Natural killer cell treated with Interleukin-12 subunit alpha and Interleukin-12 subunit beta and Interleukin-15 and Interleukin-18, amount 100 ng/mL, for 72 hours (primary cell): ENCODE measurements around the gene PKDCC. TPM values are rescaled to one million over a fixed set of nuclear protein-coding genes. Genes with fewer than 3 reads are reported as not detected.
A peak's percentile ranks its signal among the peaks of the same experiment; 100 is the strongest.

Source experiments
- ATAC-seq, 2 donors: fragments of 150-1000 bp; cut with Tn5 transposase in 1 of 2; sonication (Bioruptor Pico), chemical (Tn5 transposase) in 1 of 2; 2 replicates each; pipeline ENCODE4 v1.10.0; 2021
- DNase-seq: peaks from one replicate; pipeline ENCODE4 v3.0.0; 2022; ENCODE audit warnings: low spot score
- H3K27ac Mint-ChIP-seq, 2 donors: 1 replicate in 1 of 2; 2 replicates in 1 of 2; pipeline ENCODE4 v1.8.0; 2022; ENCODE audit warnings: mixed read lengths in 2 of 2, mild to moderate bottlenecking in 1 of 2, moderate library complexity in 1 of 2
- H3K27me3 Mint-ChIP-seq, 2 donors: 1 replicate in 1 of 2; 2 replicates in 1 of 2; pipeline ENCODE4 v1.8.0; 2022; ENCODE audit warnings: mixed read lengths in 2 of 2
- H3K36me3 Mint-ChIP-seq: one replicate; pipeline ENCODE4 v1.8.0; 2022; ENCODE audit warnings: mixed read lengths
- H3K4me1 Mint-ChIP-seq, 2 donors: 1 replicate in 1 of 2; 2 replicates in 1 of 2; pipeline ENCODE4 v1.8.0; 2022; ENCODE audit warnings: low read depth in 2 of 2, mixed read lengths in 2 of 2, mild to moderate bottlenecking in 1 of 2
- H3K4me3 Mint-ChIP-seq: one replicate; pipeline ENCODE4 v1.8.0; 2022; ENCODE audit warnings: mixed read lengths
- H3K9me3 Mint-ChIP-seq: 2 replicates; pipeline ENCODE4 v1.8.0; 2022; ENCODE audit warnings: mixed read lengths
- total RNA-seq, 2 donors: library from RNA; stranded (reverse); gene quantifications; one replicate each; pipeline ENCODE4 v1.2.3, GENCODE V29; 2022

Gene PKDCC
- total RNA-seq, 2 donors from 2014 or later: not detected

DNA sequence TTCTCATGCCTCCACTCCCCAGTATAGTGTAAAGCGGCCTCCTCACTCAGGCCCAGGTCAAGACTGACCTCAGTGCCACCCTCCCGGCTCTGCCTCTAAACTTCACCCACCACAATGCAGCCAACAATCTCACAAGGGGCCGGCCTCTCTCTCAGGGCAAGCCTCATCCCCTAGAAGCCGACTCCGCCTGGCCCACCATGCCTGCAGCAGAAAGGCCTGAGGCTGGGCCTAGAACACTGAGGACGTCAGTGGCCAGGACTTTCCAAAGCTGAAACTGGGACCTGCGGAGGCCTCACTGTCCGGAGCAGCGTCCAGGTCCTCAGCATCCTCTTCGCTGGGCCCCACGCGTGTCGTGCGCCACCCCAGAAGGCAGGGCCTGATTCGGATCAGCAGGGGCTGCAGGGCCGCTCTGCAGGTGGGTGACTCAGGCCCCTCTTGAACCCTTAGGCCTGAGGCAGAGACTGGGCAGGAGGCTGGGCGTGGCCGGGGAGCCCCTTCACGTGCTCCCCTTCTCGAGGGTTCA, 52.9 kb downstream of the PKDCC start:
- DNase-seq (peak; percentile 59), ATAC-seq (no peak)
- Mint-ChIP-seq H3K9me3 (peaks cover 7% of the 10 kb centered on the region), H3K4me3 (peak overlapping the region; percentile 52), H3K36me3 (peaks cover 10% of the 10 kb centered on the region), H3K27ac (peak overlapping the region; percentile 36 to 57), H3K4me1 (peaks cover 39 to 49% of the 10 kb centered on the region in 2 donors), H3K27me3 (no peaks in the 10 kb centered on the region)

DNA sequence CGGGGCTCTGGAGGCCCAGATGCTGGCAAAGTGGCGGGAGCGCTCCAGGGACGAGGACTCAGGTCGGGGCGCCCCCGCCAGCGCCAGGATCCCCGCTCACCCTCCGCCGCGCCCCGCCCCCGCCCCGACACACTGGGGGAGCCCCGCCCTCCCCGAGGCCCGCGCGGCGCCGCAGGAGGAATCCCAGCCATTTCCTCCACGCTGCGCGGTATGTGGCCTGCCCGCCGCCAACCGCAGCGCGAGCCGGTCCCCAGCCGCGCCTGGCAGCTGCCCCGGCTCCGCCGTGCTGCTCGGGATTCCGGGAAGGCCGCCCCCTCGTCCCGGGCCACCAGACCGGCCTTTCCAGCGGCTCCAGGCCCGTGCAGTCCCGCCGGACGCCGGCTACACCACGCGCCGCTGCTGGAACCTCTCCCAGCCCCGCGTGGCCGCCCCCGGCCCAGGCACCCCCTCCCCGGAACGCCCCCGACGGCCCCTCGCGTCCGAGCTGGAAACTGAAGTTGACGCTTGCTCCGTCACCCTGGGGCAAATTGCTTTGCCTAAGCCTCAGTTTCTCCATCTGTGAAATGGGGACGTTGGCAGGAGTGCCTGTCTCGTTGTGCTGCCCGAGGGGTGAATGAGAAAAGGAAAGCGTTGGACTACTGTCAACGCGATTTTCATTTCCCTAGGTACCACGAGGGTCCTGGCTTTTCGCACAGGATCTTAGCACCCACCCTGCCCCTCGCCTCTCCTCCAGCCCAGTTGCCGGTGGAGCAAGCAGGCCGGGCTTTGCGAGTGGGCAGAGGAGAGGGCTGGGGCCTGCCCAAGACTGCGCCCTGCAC, 53.6 kb downstream of the PKDCC start:
- peaks cover 39 to 49% of the 10 kb centered on the region in 2 donors for H3K4me1 Mint-ChIP-seq

DNA sequence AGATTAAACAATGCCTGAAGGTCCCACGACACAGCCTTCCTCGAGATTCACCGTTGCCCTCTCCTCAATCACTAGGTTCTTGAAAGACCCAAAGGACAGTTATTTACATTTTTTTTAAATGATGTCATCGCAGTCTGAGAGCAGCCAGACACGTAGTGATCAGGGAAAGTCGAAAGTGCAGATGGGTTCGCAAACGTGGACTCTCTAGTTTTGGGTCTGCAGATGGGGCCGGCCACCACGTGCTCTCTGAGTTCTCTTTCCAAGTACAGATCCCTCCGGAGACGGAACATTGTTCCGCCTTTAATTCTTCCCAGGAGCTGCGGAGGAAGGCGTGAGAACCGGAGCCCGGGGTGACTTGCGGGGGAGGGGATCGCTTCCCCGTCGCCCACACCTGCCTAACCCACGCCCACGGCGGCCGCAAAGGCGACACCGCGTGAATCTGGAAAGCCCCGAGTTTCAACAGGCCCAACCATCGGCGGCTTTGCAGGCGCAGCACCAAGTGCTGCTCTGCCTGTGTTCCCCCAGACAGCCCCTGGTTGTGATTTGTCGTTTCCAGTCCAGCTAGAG, 54.3 kb downstream of the PKDCC start:
- Mint-ChIP-seq H3K27me3 (no peaks in the 10 kb centered on the region), H3K36me3 (peaks cover 10% of the 10 kb centered on the region), H3K9me3 (peaks cover 7% of the 10 kb centered on the region), H3K4me3 (peak overlapping the region; percentile 85), H3K27ac (peak overlapping the region in 1 of 2 donors; percentile 95), H3K4me1 (peaks cover 39 to 49% of the 10 kb centered on the region in 2 donors)
- ATAC-seq (peak; percentile 85 to 88), DNase-seq (peak; percentile 96)

More for the DNA sequence above, 53.6 kb downstream of the PKDCC start:
- peaks cover 7% of the 10 kb centered on the region for H3K9me3 Mint-ChIP-seq
- peaks cover 10% of the 10 kb centered on the region for H3K36me3 Mint-ChIP-seq
- peak; percentile 78 for DNase-seq
- ATAC-seq: peak; percentile 44 to 63
- H3K27me3 Mint-ChIP-seq: no peaks in the 10 kb centered on the region
- peak overlapping the region in 1 of 2 donors; percentile 95 for H3K27ac Mint-ChIP-seq
- peak overlapping the region; percentile 85 for H3K4me3 Mint-ChIP-seq

DNA sequence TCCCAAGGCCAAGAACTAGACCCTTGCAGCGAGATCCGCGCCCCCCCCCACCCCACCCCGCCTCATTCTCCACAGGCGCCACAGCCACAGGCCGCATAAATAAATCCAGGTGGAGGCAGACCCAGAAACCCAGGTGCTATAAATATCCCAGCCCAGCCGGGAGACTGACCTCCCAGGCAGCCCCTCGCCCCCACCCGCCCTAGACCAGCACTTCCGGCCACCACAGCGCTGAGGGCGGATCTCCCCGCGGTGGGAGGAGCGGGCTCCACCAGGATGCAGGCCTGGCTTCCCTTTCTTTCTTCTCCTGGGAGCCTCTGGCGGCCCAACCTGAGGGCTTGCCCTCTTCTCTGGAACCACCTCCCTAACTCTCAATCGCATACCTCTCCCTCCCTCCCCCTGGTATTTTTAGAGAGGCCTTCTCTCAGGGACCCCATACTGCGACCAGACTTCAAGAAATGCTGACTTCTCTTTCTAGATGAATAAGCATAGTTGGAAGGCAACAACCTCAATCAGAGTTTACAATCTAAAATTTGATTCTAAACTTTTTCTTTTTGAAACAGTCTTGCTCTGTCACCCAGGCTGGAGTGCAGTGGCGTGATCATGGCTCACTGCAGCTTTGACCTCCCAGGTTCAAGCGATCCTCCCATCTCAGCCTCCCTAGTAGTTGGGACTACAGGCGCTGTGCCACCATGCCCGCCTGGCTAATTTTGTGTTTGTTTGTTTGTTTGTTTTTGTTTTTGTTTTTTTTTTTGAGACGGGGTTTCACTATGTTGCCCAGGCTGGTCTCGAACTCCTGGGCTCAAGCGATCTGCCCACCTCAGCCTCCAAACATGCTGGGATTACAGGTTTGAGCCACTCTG, 55.0 kb downstream of the PKDCC start:
- peaks cover 7% of the 10 kb centered on the region for H3K9me3 Mint-ChIP-seq
- H3K36me3 Mint-ChIP-seq: peaks cover 10% of the 10 kb centered on the region
- peak; percentile 31 to 34 for ATAC-seq
- H3K4me1 Mint-ChIP-seq: peaks cover 39 to 45% of the 10 kb centered on the region in 2 donors
- peak; percentile 62 for DNase-seq
- peak overlapping the region; percentile 85 for H3K4me3 Mint-ChIP-seq
- H3K27ac Mint-ChIP-seq: peak overlapping the region in 1 of 2 donors; percentile 95
- no peaks in the 10 kb centered on the region for H3K27me3 Mint-ChIP-seq

DNA sequence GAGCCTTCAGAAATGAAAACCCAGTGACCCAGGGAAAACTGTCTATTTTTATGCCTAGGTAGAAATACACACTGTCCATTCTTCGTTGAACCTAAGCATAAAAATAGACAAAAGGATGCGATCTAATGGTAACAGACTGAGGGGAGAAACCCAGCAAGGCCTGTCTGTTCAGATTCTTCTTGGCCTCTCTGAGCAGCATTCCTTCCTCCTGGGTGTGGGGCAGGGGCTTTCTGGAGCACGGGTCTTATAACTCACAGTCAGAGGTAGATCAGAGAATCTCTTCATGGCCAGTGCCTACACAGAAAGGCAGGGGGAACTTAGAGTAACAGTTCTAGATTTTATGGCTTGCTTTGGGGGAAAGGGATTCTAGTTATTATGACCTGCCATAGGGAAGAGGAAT, 56.0 kb downstream of the PKDCC start:
- H3K4me1 Mint-ChIP-seq: peaks cover 33 to 38% of the 10 kb centered on the region in 2 donors
- no peaks in the 10 kb centered on the region for H3K27me3 Mint-ChIP-seq
- no peak for ATAC-seq
- H3K4me3 Mint-ChIP-seq: no peak overlapping the region
- H3K36me3 Mint-ChIP-seq: peaks cover 10% of the 10 kb centered on the region
- H3K27ac Mint-ChIP-seq: no peak overlapping the region
- DNase-seq: no peak
- H3K9me3 Mint-ChIP-seq: peaks cover 7% of the 10 kb centered on the region

DNA sequence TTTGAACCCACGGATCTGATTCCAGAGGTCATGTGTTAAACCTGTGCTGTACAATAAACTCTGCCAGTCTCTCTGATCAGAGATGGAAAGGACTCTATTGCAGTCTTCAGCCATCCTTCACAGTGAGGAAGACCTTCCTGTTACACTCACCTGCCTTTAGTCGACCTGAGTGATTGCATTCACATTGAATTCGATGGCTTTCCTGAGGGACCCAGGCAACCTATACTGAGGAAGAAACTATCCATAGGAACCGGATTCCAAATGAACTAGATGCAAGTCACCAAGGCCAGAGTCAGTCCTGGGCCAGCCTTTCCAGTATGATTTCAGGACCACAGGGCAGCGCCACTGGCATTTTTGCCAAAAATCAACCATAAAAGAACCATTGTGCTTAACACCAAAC, 56.8 kb downstream of the PKDCC start:
- Mint-ChIP-seq H3K36me3 (peaks cover 10% of the 10 kb centered on the region), H3K4me3 (no peak overlapping the region), H3K9me3 (peaks cover 6% of the 10 kb centered on the region), H3K4me1 (peaks cover 26 to 31% of the 10 kb centered on the region in 2 donors), H3K27me3 (no peaks in the 10 kb centered on the region), H3K27ac (no peak overlapping the region)
- ATAC-seq (no peak), DNase-seq (peak; percentile 23)

DNA sequence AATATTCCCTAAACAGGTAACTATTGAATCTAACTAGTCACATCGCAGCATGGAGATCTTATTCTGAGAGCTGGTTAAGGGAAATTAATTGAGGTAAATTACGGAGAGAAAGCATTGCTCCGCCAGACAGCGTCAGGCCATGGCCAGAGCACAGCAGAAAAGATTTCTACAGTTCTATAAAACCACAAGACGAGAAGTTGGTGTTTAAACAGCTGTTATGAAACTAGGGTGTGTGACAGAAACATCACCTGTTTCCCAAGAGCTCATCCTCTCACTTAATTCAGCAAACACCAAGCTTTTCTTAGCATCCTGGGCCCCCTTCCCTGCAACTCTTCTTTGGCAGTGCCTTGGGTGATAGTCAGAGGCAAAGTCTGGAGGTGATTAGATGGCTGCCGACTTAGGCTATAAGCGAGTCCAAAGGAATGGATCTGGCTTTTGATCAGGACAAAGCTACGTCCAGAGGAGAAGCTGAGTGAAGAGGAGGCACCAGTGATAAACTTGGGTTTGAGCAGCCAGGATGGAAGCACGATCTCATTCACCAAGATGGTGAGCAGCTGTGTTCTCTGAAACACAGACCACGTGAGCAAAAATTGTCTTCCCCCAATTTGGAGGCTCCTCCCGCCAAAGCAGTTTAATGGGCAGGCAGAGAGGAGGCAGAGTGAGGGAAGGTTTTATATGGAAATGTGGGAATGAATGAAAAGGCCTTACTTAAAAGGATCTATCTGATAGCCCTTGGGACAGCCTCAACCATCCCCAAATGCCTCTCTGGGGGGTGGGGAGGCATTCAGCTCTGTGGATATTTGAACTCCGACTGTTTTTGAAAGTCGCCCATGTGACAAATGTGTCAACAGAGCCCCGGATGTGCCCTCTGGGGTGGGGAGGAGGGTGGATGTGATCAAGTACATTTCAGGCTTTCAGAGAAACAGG, 57.8 kb downstream of the PKDCC start:
- Mint-ChIP-seq H3K4me1 (peaks cover 16 to 22% of the 10 kb centered on the region in 2 donors), H3K27ac (no peak overlapping the region), H3K9me3 (no peaks in the 10 kb centered on the region), H3K27me3 (no peaks in the 10 kb centered on the region), H3K4me3 (no peak overlapping the region), H3K36me3 (peaks cover 1% of the 10 kb centered on the region)
- peak; percentile 83 for DNase-seq
- peak; percentile 58 to 65 for ATAC-seq

DNA sequence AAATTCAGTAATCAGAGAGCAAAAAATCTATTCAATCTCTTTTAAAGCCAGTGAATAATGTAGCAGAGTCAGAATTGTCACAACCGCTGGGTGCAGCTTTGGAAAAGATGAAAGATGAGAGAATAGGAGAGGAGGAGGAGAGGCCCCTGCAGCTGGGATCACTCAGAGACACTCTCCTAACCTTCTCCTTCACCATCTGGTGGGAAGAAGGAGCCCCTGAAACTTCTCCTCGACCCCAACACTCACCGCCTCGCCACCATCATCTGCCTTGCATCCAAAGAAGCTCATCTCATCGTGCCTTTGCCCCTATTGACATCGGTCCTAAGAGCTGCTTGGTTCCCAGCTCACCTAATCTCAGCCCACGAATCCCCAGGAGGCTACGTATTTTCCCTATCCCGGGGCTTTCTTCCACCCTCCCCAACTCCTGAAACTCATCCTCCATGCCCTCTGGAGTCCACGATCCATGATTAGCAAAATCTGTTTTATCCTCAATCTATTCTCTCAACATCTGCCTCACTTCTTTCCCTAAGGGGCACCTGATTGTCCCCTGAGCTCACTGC, 58.5 kb downstream of the PKDCC start:
- DNase-seq (no peak), ATAC-seq (no peak)
- H3K36me3 Mint-ChIP-seq: no peaks in the 10 kb centered on the region
- H3K9me3 Mint-ChIP-seq: no peaks in the 10 kb centered on the region
- peaks cover 14 to 21% of the 10 kb centered on the region in 2 donors for H3K4me1 Mint-ChIP-seq
- H3K27ac Mint-ChIP-seq: no peak overlapping the region
- H3K4me3 Mint-ChIP-seq: no peak overlapping the region
- no peaks in the 10 kb centered on the region for H3K27me3 Mint-ChIP-seq

DNA sequence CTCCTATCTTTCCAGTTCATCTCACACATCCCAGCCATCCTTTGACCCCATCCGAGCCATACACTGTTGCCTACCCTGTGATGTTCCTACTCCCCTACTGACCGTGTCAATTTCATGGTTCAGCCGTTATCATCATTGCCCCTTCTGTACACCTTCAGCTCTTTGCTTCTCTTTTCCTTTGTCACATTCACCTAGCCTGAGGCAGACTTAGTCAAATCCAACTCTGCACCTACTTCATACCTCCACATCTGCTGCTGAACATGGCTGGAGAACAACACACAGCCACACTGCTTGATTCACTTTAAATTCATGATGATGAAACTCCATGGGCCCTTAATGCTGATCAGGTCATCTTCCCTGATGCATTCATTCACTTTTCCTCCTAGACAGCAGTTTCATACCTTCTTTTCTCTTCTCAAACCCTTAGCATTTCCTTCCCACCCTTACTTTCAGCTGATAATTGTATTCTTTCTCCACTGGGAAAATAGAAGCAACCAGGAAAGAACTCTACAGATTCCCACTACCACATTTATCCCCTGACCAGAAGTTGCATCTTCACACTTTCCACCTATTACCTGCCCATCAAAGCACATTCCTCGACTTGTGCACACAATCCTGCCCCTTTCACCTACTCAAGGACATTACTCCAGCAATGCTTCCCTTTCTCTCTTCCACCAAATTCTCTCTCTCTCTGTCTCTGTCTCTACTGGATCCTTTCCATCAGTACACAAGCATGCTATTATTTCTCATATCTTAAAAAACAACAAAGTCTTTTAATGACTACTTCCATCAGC, 59.6 kb downstream of the PKDCC start:
- H3K27me3 Mint-ChIP-seq: no peaks in the 10 kb centered on the region
- no peaks in the 10 kb centered on the region for H3K9me3 Mint-ChIP-seq
- no peaks in the 10 kb centered on the region for H3K36me3 Mint-ChIP-seq
- peaks cover 5 to 11% of the 10 kb centered on the region in 2 donors for H3K4me1 Mint-ChIP-seq
- no peak overlapping the region for H3K4me3 Mint-ChIP-seq
- no peak for DNase-seq
- no peak overlapping the region for H3K27ac Mint-ChIP-seq
- ATAC-seq: no peak
